ENCODE measurements around the gene EFL1. TPM values are rescaled to one million over a fixed set of nuclear protein-coding genes. Genes with fewer than 3 reads are reported as not detected.
"Not testable (repeated sequence)": the region's sequence is repeated elsewhere in the genome, so short reads cannot be mapped to it uniquely, and the experiment has no call there.

Gene EFL1
- total RNA-seq, 5 donors from 2014 or later (not counting 1 experiment from before 2014, with no cell fraction given), result 16.5 to 22.0 (median 20.1) TPM

GRCh38 chr15:82298520-82298919, 36.0 kb upstream of the EFL1 start:
- DNase-seq (peak; percentile 37 to 81 (median 58)), ATAC-seq (replicated peaks in 1 of 4) (peak; percentile 91 to 97 (median 96))
- Histone ChIP-seq H3K27me3 (replicated peaks in 1 of 2; ENCODE audit: control insufficient read depth in 2 of 2, extremely low read depth in 1 of 2, insufficient read depth in 2 of 2, low read length in 1 of 2) (no peaks in the 10 kb centered on the region), H3K9me3 (no peaks in the 10 kb centered on the region), H3K27ac (ENCODE audit: low read length) (peak overlapping the region; percentile 54), H3K4me3 (ENCODE audit: control insufficient read depth in 1 of 2, extremely low read depth in 1 of 2, low read length in 1 of 2) (peak overlapping the region in 1 of 2 donors; percentile 10), H3K4me1 (ENCODE audit: control insufficient read depth in 1 of 2, extremely low read depth in 1 of 2, insufficient read depth in 2 of 2, low read length in 2 of 2) (peaks cover 2 to 11% of the 10 kb centered on the region in 2 experiments), H3K36me3 (ENCODE audit: control insufficient read depth in 2 of 2, extremely low read depth in 1 of 2, insufficient read depth in 1 of 2, low read length in 1 of 2) (no peaks in the 10 kb centered on the region)
- ChIA-PET POLR2A (no interaction called here), CTCF (interaction anchor here in 1 of 2 donors (0.6 kb wide), 1 partner anchor 1200 kb away, joined by 4 read pairs; no protein-coding TSS in a partner anchor)
- no peaks in the 10 kb centered on the region for H3K36me3 Mint-ChIP-seq
- H3K4me3 Mint-ChIP-seq, result peak overlapping the region; percentile 36 to 55 (median 53)
- no peaks in the 10 kb centered on the region for H3K9me3 Mint-ChIP-seq
- H3K4me1 Mint-ChIP-seq, result peaks cover 20 to 32% (median 22%) of the 10 kb centered on the region in 3 donors
- no peaks in the 10 kb centered on the region for H3K27me3 Mint-ChIP-seq
- peak overlapping the region; percentile 70 to 82 for H3K27ac Mint-ChIP-seq
- 16% methylated on average over 34 of the region's 44 CpGs for WGBS (ENCODE audit: insufficient coverage)

GRCh38 chr15:82298032-82298431, 35.5 kb upstream of the EFL1 start:
- H3K4me1 Mint-ChIP-seq, result peaks cover 19 to 32% (median 22%) of the 10 kb centered on the region in 3 donors
- H3K27me3 ChIP-seq (replicated peaks in 1 of 2; ENCODE audit: control insufficient read depth in 2 of 2, extremely low read depth in 1 of 2, insufficient read depth in 2 of 2, low read length in 1 of 2), result no peaks in the 10 kb centered on the region
- no peaks in the 10 kb centered on the region for H3K9me3 Mint-ChIP-seq
- DNase-seq, result no peak
- H3K4me1 ChIP-seq (ENCODE audit: control insufficient read depth in 1 of 2, extremely low read depth in 1 of 2, insufficient read depth in 2 of 2, low read length in 2 of 2), result peaks cover 2 to 11% of the 10 kb centered on the region in 2 experiments
- peak overlapping the region in 2 of 3 donors; percentile 53 to 55 for H3K4me3 Mint-ChIP-seq
- H3K36me3 Mint-ChIP-seq, result no peaks in the 10 kb centered on the region
- POLR2A ChIA-PET, result no interaction called here
- peak overlapping the region in 1 of 2 donors; percentile 10 for H3K4me3 ChIP-seq (ENCODE audit: control insufficient read depth in 1 of 2, extremely low read depth in 1 of 2, low read length in 1 of 2)
- H3K27me3 Mint-ChIP-seq, result no peaks in the 10 kb centered on the region
- peak overlapping the region; percentile 70 to 82 for H3K27ac Mint-ChIP-seq
- H3K27ac ChIP-seq (ENCODE audit: low read length), result peak overlapping the region; percentile 54
- no peak for ATAC-seq (replicated peaks in 1 of 4)
- CTCF ChIA-PET, result interaction anchor here in 1 of 2 donors (0.6 kb wide), 1 partner anchor 31 kb away, joined by 3 read pairs; no protein-coding TSS in a partner anchor
- 94% methylated on average over 3 of the region's 13 CpGs for whole genome bisulfite sequencing (ENCODE audit: insufficient coverage)
- H3K36me3 ChIP-seq (ENCODE audit: control insufficient read depth in 2 of 2, extremely low read depth in 1 of 2, insufficient read depth in 1 of 2, low read length in 1 of 2), result no peaks in the 10 kb centered on the region
- H3K9me3 ChIP-seq, result no peaks in the 10 kb centered on the region

GRCh38 chr15:82297546-82297945, 35.0 kb upstream of the EFL1 start:
- no peak for ATAC-seq (replicated peaks in 1 of 4)
- H3K27me3 Mint-ChIP-seq, result no peaks in the 10 kb centered on the region
- ChIA-PET CTCF (interaction anchor here in 1 of 2 donors (0.6 kb wide), 1 partner anchor 30 kb away, joined by 3 read pairs; no protein-coding TSS in a partner anchor), POLR2A (no interaction called here)
- H3K27ac Mint-ChIP-seq, result peak overlapping the region; percentile 70 to 82
- Histone ChIP-seq H3K27ac (ENCODE audit: low read length) (no peak overlapping the region), H3K4me1 (ENCODE audit: control insufficient read depth in 1 of 2, extremely low read depth in 1 of 2, insufficient read depth in 2 of 2, low read length in 2 of 2) (peaks cover 2 to 11% of the 10 kb centered on the region in 2 experiments), H3K9me3 (no peaks in the 10 kb centered on the region), H3K4me3 (ENCODE audit: control insufficient read depth in 1 of 2, extremely low read depth in 1 of 2, low read length in 1 of 2) (no peak overlapping the region), H3K27me3 (replicated peaks in 1 of 2; ENCODE audit: control insufficient read depth in 2 of 2, extremely low read depth in 1 of 2, insufficient read depth in 2 of 2, low read length in 1 of 2) (no peaks in the 10 kb centered on the region), H3K36me3 (ENCODE audit: control insufficient read depth in 2 of 2, extremely low read depth in 1 of 2, insufficient read depth in 1 of 2, low read length in 1 of 2) (no peaks in the 10 kb centered on the region)
- no peaks in the 10 kb centered on the region for H3K9me3 Mint-ChIP-seq
- peak in 1 of 35 experiments; percentile 9 for DNase-seq
- peak overlapping the region in 2 of 3 donors; percentile 18 to 55 for H3K4me3 Mint-ChIP-seq
- peaks cover 19 to 32% (median 22%) of the 10 kb centered on the region in 3 donors for H3K4me1 Mint-ChIP-seq
- H3K36me3 Mint-ChIP-seq, result no peaks in the 10 kb centered on the region
- WGBS (ENCODE audit: insufficient coverage), result 98% methylated on average over 5 of the region's 5 CpGs

GRCh38 chr15:82294061-82294690, 31.6 kb upstream of the EFL1 start:
- no peaks in the 10 kb centered on the region for H3K27me3 ChIP-seq (replicated peaks in 1 of 2; ENCODE audit: control insufficient read depth in 2 of 2, extremely low read depth in 1 of 2, insufficient read depth in 2 of 2, low read length in 1 of 2)
- WGBS (ENCODE audit: insufficient coverage), result 88% methylated on average over 7 of the region's 11 CpGs
- no peak overlapping the region for H3K27ac ChIP-seq (ENCODE audit: low read length)
- H3K36me3 Mint-ChIP-seq, result peaks cover 3% of the 10 kb centered on the region
- H3K27me3 Mint-ChIP-seq, result no peaks in the 10 kb centered on the region
- no peak overlapping the region for H3K4me3 Mint-ChIP-seq
- peaks cover 2 to 11% of the 10 kb centered on the region in 2 experiments for H3K4me1 ChIP-seq (ENCODE audit: control insufficient read depth in 1 of 2, extremely low read depth in 1 of 2, insufficient read depth in 2 of 2, low read length in 2 of 2)
- H3K36me3 ChIP-seq (ENCODE audit: control insufficient read depth in 2 of 2, extremely low read depth in 1 of 2, insufficient read depth in 1 of 2, low read length in 1 of 2), result no peaks in the 10 kb centered on the region
- peaks cover 29 to 32% (median 31%) of the 10 kb centered on the region in 3 donors for H3K4me1 Mint-ChIP-seq
- no peak overlapping the region for H3K4me3 ChIP-seq (ENCODE audit: control insufficient read depth in 1 of 2, extremely low read depth in 1 of 2, low read length in 1 of 2)
- H3K27ac Mint-ChIP-seq, result peak overlapping the region in 1 of 2 donors; percentile 6
- ATAC-seq (replicated peaks in 1 of 4), result no peak
- CTCF ChIA-PET, result no interaction called here
- POLR2A ChIA-PET, result no interaction called here
- peaks cover 3 to 10% (median 9%) of the 10 kb centered on the region in 3 donors for H3K9me3 Mint-ChIP-seq
- H3K9me3 ChIP-seq, result no peaks in the 10 kb centered on the region
- DNase-seq, result peak in 1 of 35 experiments; percentile 6

GRCh38 chr15:82292271-82292670, 29.7 kb upstream of the EFL1 start:
- CTCF ChIA-PET, result no interaction called here
- H3K4me3 Mint-ChIP-seq, result no peak overlapping the region
- H3K9me3 ChIP-seq, result no peaks in the 10 kb centered on the region
- peaks cover 3 to 19% (median 12%) of the 10 kb centered on the region in 3 donors for H3K9me3 Mint-ChIP-seq
- H3K27ac Mint-ChIP-seq, result peak overlapping the region; percentile 44 to 67
- peaks cover 0 to 7% of the 10 kb centered on the region in 2 experiments for H3K4me1 ChIP-seq (ENCODE audit: control insufficient read depth in 1 of 2, extremely low read depth in 1 of 2, insufficient read depth in 2 of 2, low read length in 2 of 2)
- H3K36me3 Mint-ChIP-seq, result peaks cover 11% of the 10 kb centered on the region
- no peak for DNase-seq
- no peaks in the 10 kb centered on the region for H3K27me3 ChIP-seq (replicated peaks in 1 of 2; ENCODE audit: control insufficient read depth in 2 of 2, extremely low read depth in 1 of 2, insufficient read depth in 2 of 2, low read length in 1 of 2)
- no peak overlapping the region for H3K4me3 ChIP-seq (ENCODE audit: control insufficient read depth in 1 of 2, extremely low read depth in 1 of 2, low read length in 1 of 2)
- H3K4me1 Mint-ChIP-seq, result peaks cover 24 to 28% (median 27%) of the 10 kb centered on the region in 3 donors
- H3K27me3 Mint-ChIP-seq, result no peaks in the 10 kb centered on the region
- POLR2A ChIA-PET, result no interaction called here
- H3K36me3 ChIP-seq (ENCODE audit: control insufficient read depth in 2 of 2, extremely low read depth in 1 of 2, insufficient read depth in 1 of 2, low read length in 1 of 2), result no peaks in the 10 kb centered on the region
- WGBS (ENCODE audit: insufficient coverage), result 75% methylated on average over 3 of the region's 5 CpGs
- no peak for ATAC-seq (replicated peaks in 1 of 4)
- H3K27ac ChIP-seq (ENCODE audit: low read length), result no peak overlapping the region

GRCh38 chr15:82288202-82288601, 25.7 kb upstream of the EFL1 start:
- POLR2A ChIA-PET; H3K27me3 Mint-ChIP-seq; H3K4me3 Mint-ChIP-seq; H3K9me3 ChIP-seq; DNase-seq; H3K27me3 ChIP-seq (replicated peaks in 1 of 2; ENCODE audit: control insufficient read depth in 2 of 2, extremely low read depth in 1 of 2, insufficient read depth in 2 of 2, low read length in 1 of 2); ATAC-seq (replicated peaks in 1 of 4); H3K36me3 ChIP-seq (ENCODE audit: control insufficient read depth in 2 of 2, extremely low read depth in 1 of 2, insufficient read depth in 1 of 2, low read length in 1 of 2); H3K27ac ChIP-seq (ENCODE audit: low read length); H3K4me3 ChIP-seq (ENCODE audit: control insufficient read depth in 1 of 2, extremely low read depth in 1 of 2, low read length in 1 of 2): not testable (repeated sequence)
- CTCF ChIA-PET, result interaction anchor here in 1 of 2 donors (0.6 kb wide), 1 partner anchor 14 kb away, joined by 4 read pairs; no protein-coding TSS in a partner anchor
- Mint-ChIP-seq H3K36me3 (peaks cover 11% of the 10 kb centered on the region), H3K4me1 (peaks cover 49 to 52% (median 50%) of the 10 kb centered on the region in 3 donors), H3K9me3 (peaks cover 3 to 19% (median 12%) of the 10 kb centered on the region in 3 donors), H3K27ac (peak overlapping the region; percentile 92)
- WGBS (ENCODE audit: insufficient coverage), result no CpG with 5 or more reads among the region's 2 CpGs
- peaks cover 13 to 23% of the 10 kb centered on the region in 2 experiments for H3K4me1 ChIP-seq (ENCODE audit: control insufficient read depth in 1 of 2, extremely low read depth in 1 of 2, insufficient read depth in 2 of 2, low read length in 2 of 2)
